ENCODE data around the gene GATD1.

- TF ChIP-seq CTCF (conservative IDR thresholded peaks at IDR 0.05; ENCODE audit: low read length), result no peak
- TF ChIP-seq EZH2phosphoT487 (IDR thresholded peaks at IDR 0.05; ENCODE audit: borderline replicate concordance, low read depth, low read length), result no peak
These were observed 46.4 kb upstream of the GATD1 start for GRCh38 chr11:823441-824291.
